CD8-positive, alpha-beta memory T cell (primary cell): ENCODE measurements around the gene EPHA4. TPM values are rescaled to one million over a fixed set of nuclear protein-coding genes. Genes with fewer than 3 reads are reported as not detected.

ENCODE experiments used
- CTCF ChIA-PET: fragments of 350-600 bp; sonication (Branson Sonifier 250); formaldehyde crosslinking; loops from one replicate; lab custom pipeline; 2021; ENCODE audit warnings: antibody characterized with exemption; lab: Charles Lee
- POLR2A ChIA-PET: fragments of 350-600 bp; sonication (Branson Sonifier 250); formaldehyde crosslinking; loops from one replicate; lab custom pipeline; 2021; ENCODE audit warnings: antibody characterized with exemption; lab: Charles Lee
- DNase-seq, 5 donors: peaks; one replicate each; pipeline versions ENCODE4 v3.0.0 to v3.0.0-alpha.2; 2020 to 2022; ENCODE audit warnings: mixed read lengths in 1 of 5
- H3K27ac ChIP-seq: one replicate; pipeline ENCODE4 v1.7.0; 2013; ENCODE audit warnings: low read depth, mild to moderate bottlenecking, low read length, moderate library complexity
- H3K27me3 ChIP-seq: 2 replicates; pipeline ENCODE4 v1.7.0; 2013; ENCODE audit warnings: low read length, mild to moderate bottlenecking; ENCODE audit not compliant: insufficient read depth, poor library complexity, severe bottlenecking
- H3K36me3 ChIP-seq: 2 replicates; pipeline ENCODE4 v1.7.0; 2013; ENCODE audit warnings: mild to moderate bottlenecking, low read length, moderate library complexity; ENCODE audit not compliant: insufficient read depth
- H3K4me1 ChIP-seq: 2 replicates; pipeline ENCODE4 v1.7.0; 2013; ENCODE audit warnings: mild to moderate bottlenecking, low read length, moderate library complexity; ENCODE audit not compliant: insufficient read depth
- H3K4me3 ChIP-seq: 2 replicates; pipeline ENCODE4 v1.7.0; 2013; ENCODE audit warnings: mild to moderate bottlenecking, low read length
- H3K9me3 ChIP-seq: 2 replicates; pipeline ENCODE4 v1.7.0; 2013; ENCODE audit warnings: mild to moderate bottlenecking, low read length
- H3K27ac Mint-ChIP-seq, 8 donors: one replicate each; pipeline ENCODE4 v1.8.0; 2020 to 2021; ENCODE audit warnings: mixed read lengths in 8 of 8, mild to moderate bottlenecking in 6 of 8, inconsistent platforms in 3 of 8, moderate library complexity in 3 of 8
- H3K27me3 Mint-ChIP-seq, 2 donors: one replicate each; pipeline ENCODE4 v1.8.0; 2020 to 2021; ENCODE audit warnings: mixed read lengths in 2 of 2, mild to moderate bottlenecking in 1 of 2, moderate library complexity in 1 of 2
- H3K36me3 Mint-ChIP-seq, 3 donors: one replicate each; pipeline ENCODE4 v1.8.0; 2020 to 2021; ENCODE audit warnings: mixed read lengths in 3 of 3, inconsistent platforms in 1 of 3, mild to moderate bottlenecking in 1 of 3
- H3K4me1 Mint-ChIP-seq, 3 donors: one replicate each; pipeline ENCODE4 v1.8.0; 2020 to 2021; ENCODE audit warnings: mixed read lengths in 3 of 3, inconsistent platforms in 1 of 3, mild to moderate bottlenecking in 1 of 3
- H3K4me3 Mint-ChIP-seq, 7 donors: one replicate each; pipeline ENCODE4 v1.8.0; 2020 to 2021; ENCODE audit warnings: mixed read lengths in 7 of 7, mild to moderate bottlenecking in 6 of 7, moderate library complexity in 4 of 7, inconsistent platforms in 2 of 7
- H3K9me3 Mint-ChIP-seq, 5 donors: one replicate each; pipeline ENCODE4 v1.8.0; 2020 to 2022; ENCODE audit warnings: mixed read lengths in 5 of 5, mild to moderate bottlenecking in 3 of 5, moderate library complexity in 2 of 5, inconsistent platforms in 1 of 5
- polyA plus RNA-seq: library from polyadenylated mRNA; unstranded; fragments of 300-500 nt; fragmentation: Illumina TruSeq; gene quantifications from one replicate; pipeline ENCODE4 v1.2.3, GENCODE V29; 2021
- total RNA-seq, 2 experiments: library from RNA; stranded (reverse); gene quantifications; one replicate each; pipeline ENCODE4 v1.2.3, GENCODE V29; 2021

The EPHA4 gene
- total and polyA plus RNA-seq, 3 experiments from 2014 or later = 7.8 to 19.3 (median 10.2) TPM

DNA sequence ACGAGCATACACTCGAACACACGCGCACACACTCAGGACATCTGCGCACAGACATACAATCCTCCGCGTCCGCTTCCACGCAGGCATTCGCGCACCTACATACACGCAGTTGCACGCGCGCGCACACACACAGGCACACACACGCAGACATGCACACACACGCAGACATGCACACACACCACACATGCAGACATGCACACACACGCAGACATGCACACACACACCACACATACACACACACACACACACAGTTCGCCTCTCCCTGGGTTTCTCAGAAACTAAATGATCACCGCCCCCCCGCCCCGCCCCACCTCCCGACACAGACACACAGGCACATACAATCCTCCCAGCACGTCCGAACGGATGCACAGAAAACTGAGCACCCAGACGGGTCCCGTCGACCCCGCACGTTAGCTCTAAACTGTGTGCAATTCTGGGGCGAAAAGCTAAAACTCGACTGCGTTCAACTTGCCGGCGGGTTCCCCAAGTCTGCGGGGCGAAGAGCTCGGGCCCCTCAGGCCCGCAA lies 1.0 kb downstream of the EPHA4 start:
- DNase-seq = peak in 4 of 5 donors; percentile 6 to 67 (median 34)
- Mint-ChIP-seq H3K27ac (peak overlapping the region; percentile 79 to 99 (median 97)), H3K9me3 (no peaks in the 10 kb centered on the region), H3K4me1 (peaks cover 47 to 61% (median 57%) of the 10 kb centered on the region in 3 donors), H3K4me3 (peak overlapping the region; percentile 92 to 98 (median 93)), H3K27me3 (peaks cover 27 to 29% of the 10 kb centered on the region in 2 donors), H3K36me3 (peaks cover 0 to 35% (median 7%) of the 10 kb centered on the region in 3 donors)
- peak overlapping the region; percentile 58 for H3K4me3 ChIP-seq
- POLR2A ChIA-PET = interaction anchor here (1.1 kb wide), 1 partner anchor 53 kb away, joined by 16 read pairs; no protein-coding TSS in a partner anchor
- peak overlapping the region; percentile 87 for H3K27ac ChIP-seq
- peaks cover 20% of the 10 kb centered on the region for H3K4me1 ChIP-seq
- peaks cover 16% of the 10 kb centered on the region for H3K27me3 ChIP-seq
- no peaks in the 10 kb centered on the region for H3K9me3 ChIP-seq
- H3K36me3 ChIP-seq = no peaks in the 10 kb centered on the region
- CTCF ChIA-PET = interaction anchor here (1.0 to 3.7 kb wide), 3 partner anchors 52 to 71 kb away, joined by 4 to 23 read pairs (median 15); no protein-coding TSS in a partner anchor

GRCh38 chr2:221570321-221570935 lies 1.7 kb downstream of the EPHA4 start:
- Mint-ChIP-seq H3K27ac (peak overlapping the region in 7 of 8 donors; percentile 77 to 99 (median 96)), H3K27me3 (peaks cover 24 to 26% of the 10 kb centered on the region in 2 donors), H3K4me1 (peaks cover 53 to 67% (median 63%) of the 10 kb centered on the region in 3 donors), H3K4me3 (peak overlapping the region; percentile 92 to 98 (median 93)), H3K9me3 (no peaks in the 10 kb centered on the region), H3K36me3 (peaks cover 0 to 38% (median 9%) of the 10 kb centered on the region in 3 donors)
- H3K4me3 ChIP-seq = peak overlapping the region; percentile 58
- CTCF ChIA-PET = no interaction called here
- POLR2A ChIA-PET = no interaction called here
- peak in 3 of 5 donors; percentile 1 to 54 (median 14) for DNase-seq
- peaks cover 16% of the 10 kb centered on the region for H3K27me3 ChIP-seq
- peaks cover 20% of the 10 kb centered on the region for H3K4me1 ChIP-seq
- H3K36me3 ChIP-seq = no peaks in the 10 kb centered on the region
- no peak overlapping the region for H3K27ac ChIP-seq
- H3K9me3 ChIP-seq = no peaks in the 10 kb centered on the region

- Histone ChIP-seq H3K27me3 (peaks cover 15% of the 10 kb centered on the region), H3K36me3 (no peaks in the 10 kb centered on the region), H3K4me3 (no peak overlapping the region), H3K27ac (no peak overlapping the region), H3K9me3 (no peaks in the 10 kb centered on the region), H3K4me1 (peaks cover 20% of the 10 kb centered on the region)
- CTCF ChIA-PET = interaction anchor here (1.0 kb wide), 1 partner anchor 11 kb away, joined by 3 read pairs; no protein-coding TSS in a partner anchor
- POLR2A ChIA-PET = no interaction called here
- Mint-ChIP-seq H3K4me3 (peak overlapping the region; percentile 92 to 98 (median 93)), H3K36me3 (peaks cover 0 to 40% (median 9%) of the 10 kb centered on the region in 3 donors), H3K9me3 (no peaks in the 10 kb centered on the region), H3K4me1 (peaks cover 55 to 73% (median 67%) of the 10 kb centered on the region in 3 donors), H3K27me3 (peaks cover 21 to 23% of the 10 kb centered on the region in 2 donors), H3K27ac (peak overlapping the region in 5 of 8 donors; percentile 36 to 88 (median 79))
- DNase-seq = no peak
Measured at GRCh38 chr2:221569871-221570270, 2.2 kb downstream of the EPHA4 start.

- Mint-ChIP-seq H3K4me1 (peaks cover 54 to 74% (median 67%) of the 10 kb centered on the region in 3 donors), H3K27me3 (peaks cover 16 to 19% of the 10 kb centered on the region in 2 donors), H3K9me3 (no peaks in the 10 kb centered on the region), H3K4me3 (peak overlapping the region; percentile 25 to 95 (median 92)), H3K27ac (peak overlapping the region in 4 of 8 donors; percentile 15 to 82 (median 52)), H3K36me3 (peaks cover 0 to 42% (median 9%) of the 10 kb centered on the region in 3 donors)
- ChIA-PET POLR2A (no interaction called here), CTCF (interaction anchor here (1.0 kb wide), 1 partner anchor 10 kb away, joined by 3 read pairs; no protein-coding TSS in a partner anchor)
- no peak overlapping the region for H3K4me3 ChIP-seq
- H3K27ac ChIP-seq = no peak overlapping the region
- DNase-seq = no peak
- no peaks in the 10 kb centered on the region for H3K36me3 ChIP-seq
- H3K9me3 ChIP-seq = no peaks in the 10 kb centered on the region
- H3K4me1 ChIP-seq = peaks cover 20% of the 10 kb centered on the region
- peaks cover 11% of the 10 kb centered on the region for H3K27me3 ChIP-seq
Measured at GRCh38 chr2:221569425-221569845, 2.7 kb downstream of the EPHA4 start.

- Histone ChIP-seq H3K36me3 (no peaks in the 10 kb centered on the region), H3K9me3 (no peaks in the 10 kb centered on the region), H3K27ac (no peak overlapping the region), H3K27me3 (peaks cover 6% of the 10 kb centered on the region), H3K4me3 (no peak overlapping the region), H3K4me1 (peaks cover 12% of the 10 kb centered on the region)
- Mint-ChIP-seq H3K27me3 (peaks cover 8 to 13% of the 10 kb centered on the region in 2 donors), H3K4me3 (peak overlapping the region in 4 of 7 donors; percentile 2 to 95 (median 78)), H3K36me3 (peaks cover 4 to 51% (median 14%) of the 10 kb centered on the region in 3 donors), H3K27ac (no peak overlapping the region), H3K9me3 (no peaks in the 10 kb centered on the region), H3K4me1 (peaks cover 51 to 76% (median 69%) of the 10 kb centered on the region in 3 donors)
- POLR2A ChIA-PET = no interaction called here
- no peak for DNase-seq
- CTCF ChIA-PET = no interaction called here
Measured at GRCh38 chr2:221568299-221568698, 3.8 kb downstream of the EPHA4 start.

DNA sequence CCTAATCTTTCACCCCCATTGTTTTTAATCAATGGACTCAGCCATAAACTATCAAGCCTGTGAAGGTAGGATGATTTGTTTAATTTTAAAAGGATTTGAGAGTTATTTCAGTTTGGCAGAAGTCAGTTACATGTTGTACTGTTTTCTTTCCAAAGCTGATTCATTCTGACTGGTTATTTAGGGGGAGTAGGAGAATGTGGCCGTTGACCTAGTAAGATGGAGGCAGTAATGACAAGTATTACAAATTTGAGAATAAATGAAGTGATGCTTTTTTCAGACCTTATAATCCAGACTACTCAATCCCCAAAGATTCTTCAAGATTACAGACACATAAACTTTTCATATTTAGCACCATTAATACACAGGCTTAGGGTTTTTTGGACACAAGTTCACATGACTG lies 4.3 kb downstream of the EPHA4 start:
- peaks cover 6% of the 10 kb centered on the region for H3K27me3 ChIP-seq
- POLR2A ChIA-PET = no interaction called here
- H3K4me1 ChIP-seq = peaks cover 12% of the 10 kb centered on the region
- peaks cover 4 to 56% (median 17%) of the 10 kb centered on the region in 3 donors for H3K36me3 Mint-ChIP-seq
- H3K4me1 Mint-ChIP-seq = peaks cover 54 to 81% (median 74%) of the 10 kb centered on the region in 3 donors
- no peak overlapping the region for H3K27ac ChIP-seq
- CTCF ChIA-PET = no interaction called here
- DNase-seq = no peak
- no peak overlapping the region for H3K4me3 ChIP-seq
- peak overlapping the region in 1 of 8 donors; percentile 33 for H3K27ac Mint-ChIP-seq
- peak overlapping the region in 2 of 7 donors; percentile 12 to 95 for H3K4me3 Mint-ChIP-seq
- H3K9me3 Mint-ChIP-seq = no peaks in the 10 kb centered on the region
- H3K9me3 ChIP-seq = no peaks in the 10 kb centered on the region
- H3K27me3 Mint-ChIP-seq = peaks cover 8 to 10% of the 10 kb centered on the region in 2 donors
- H3K36me3 ChIP-seq = no peaks in the 10 kb centered on the region

DNA sequence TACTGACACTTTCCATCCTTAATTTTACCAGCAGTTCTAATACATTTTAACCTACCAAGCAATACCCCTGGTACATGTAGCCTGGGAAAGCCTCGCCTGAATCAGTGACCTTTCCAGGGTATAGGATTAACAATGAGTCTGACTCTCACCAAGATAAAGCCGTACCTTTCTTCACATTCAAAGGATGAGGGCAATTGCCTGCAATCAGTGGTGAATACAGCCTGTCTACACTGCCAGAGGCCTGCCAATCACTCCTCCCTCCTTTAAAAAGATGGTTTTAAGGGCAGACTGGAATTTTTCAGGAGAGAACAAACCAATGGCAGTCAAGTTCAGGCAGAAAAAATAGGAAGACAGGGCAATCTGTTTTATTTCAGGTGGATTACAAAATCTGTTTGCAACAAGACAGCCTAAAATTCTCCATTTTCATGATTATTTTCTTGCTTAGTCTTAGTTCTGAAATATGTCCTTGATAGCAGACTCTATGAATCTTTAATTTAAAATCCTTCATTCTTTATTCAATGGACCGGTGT lies 4.8 kb downstream of the EPHA4 start:
- Histone ChIP-seq H3K36me3 (no peaks in the 10 kb centered on the region), H3K4me3 (no peak overlapping the region), H3K4me1 (peaks cover 12% of the 10 kb centered on the region), H3K27ac (no peak overlapping the region), H3K9me3 (no peaks in the 10 kb centered on the region), H3K27me3 (peaks cover 6% of the 10 kb centered on the region)
- Mint-ChIP-seq H3K4me1 (peaks cover 56 to 86% (median 79%) of the 10 kb centered on the region in 3 donors), H3K27me3 (peaks cover 8 to 9% of the 10 kb centered on the region in 2 donors), H3K36me3 (peaks cover 4 to 57% (median 19%) of the 10 kb centered on the region in 3 donors), H3K4me3 (peak overlapping the region in 2 of 7 donors; percentile 11 to 29), H3K9me3 (no peaks in the 10 kb centered on the region), H3K27ac (peak overlapping the region in 1 of 8 donors; percentile 33)
- no peak for DNase-seq
- CTCF ChIA-PET = no interaction called here
- POLR2A ChIA-PET = no interaction called here
